Chondrocyte (in vitro differentiated cells): Measurements from ENCODE around the gene MAD2L1. TPM values are rescaled to one million over a fixed set of nuclear protein-coding genes. Genes with fewer than 3 reads are reported as not detected.

Source experiments
- DNase-seq: peaks from one replicate; pipeline ENCODE4 v3.0.0; 2021; ENCODE audit warnings: mixed read lengths, low spot score
- H3K27ac Mint-ChIP-seq: one replicate; pipeline ENCODE4 v1.8.0; 2021; ENCODE audit warnings: mild to moderate bottlenecking, moderate library complexity, mixed read lengths; ENCODE audit not compliant: unreplicated experiment
- H3K27me3 Mint-ChIP-seq: 2 replicates; pipeline ENCODE4 v1.8.0; 2021; ENCODE audit warnings: low read depth, mixed read lengths
- H3K36me3 Mint-ChIP-seq: 2 replicates; pipeline ENCODE4 v1.8.0; 2021; ENCODE audit warnings: low read depth, mixed read lengths
- H3K4me1 Mint-ChIP-seq: 2 replicates; pipeline ENCODE4 v1.8.0; 2021; ENCODE audit warnings: low read depth, mild to moderate bottlenecking, mixed read lengths
- H3K4me3 Mint-ChIP-seq: one replicate; pipeline ENCODE4 v1.8.0; 2021; ENCODE audit warnings: mild to moderate bottlenecking, moderate library complexity, mixed read lengths; ENCODE audit not compliant: unreplicated experiment
- H3K9me3 Mint-ChIP-seq: 2 replicates; pipeline ENCODE4 v1.8.0; 2021; ENCODE audit warnings: low read depth, mixed read lengths
- total RNA-seq: library from RNA; stranded (reverse); gene quantifications from 3 replicates; pipeline ENCODE4 v1.2.1, GENCODE V29; 2021
- TF ChIP-seq, protein P1 (sequence below): fragments of 200-600 bp; sonication (generic); IDR thresholded peaks from 2 replicates; pipeline ENCODE4 v1.5.0; 2021; ENCODE audit warnings: antibody characterized with exemption, mild to moderate bottlenecking, moderate library complexity

MAD2L1 gene
- total RNA-seq, 1 donor from 2014 or later: 7.7 TPM

DNA sequence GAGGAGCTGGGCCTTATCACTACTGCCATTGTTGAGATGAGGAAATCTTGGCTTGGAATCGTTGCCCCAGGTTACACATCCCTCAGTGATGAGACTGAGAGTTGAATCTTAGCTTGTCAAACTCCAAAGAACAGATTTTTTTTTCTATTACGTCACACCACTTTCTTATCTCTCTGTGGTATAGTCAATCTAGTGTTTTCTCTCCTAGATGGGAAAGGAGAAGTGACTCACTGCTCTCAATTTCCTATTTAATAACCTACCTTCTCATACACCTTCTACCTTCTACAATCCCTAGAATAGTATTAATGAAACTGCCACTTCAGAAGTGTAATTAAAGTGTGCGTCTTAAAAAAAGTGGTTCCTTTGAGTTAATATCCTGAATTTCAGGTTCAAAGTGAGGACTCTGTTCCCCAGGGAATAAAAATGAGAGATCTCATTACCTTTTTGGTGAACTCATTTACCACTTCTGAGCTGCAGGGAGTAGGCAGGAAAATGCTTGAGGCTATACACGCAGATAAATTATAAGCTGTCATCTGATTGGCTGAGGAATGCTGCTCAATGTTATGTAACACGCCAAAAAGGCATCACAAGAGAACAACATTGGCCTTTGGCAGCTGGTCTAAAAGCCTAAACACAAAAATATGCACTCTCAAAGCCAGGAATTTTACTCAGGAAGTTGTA, 59.3 kb downstream of the MAD2L1 start:
- TF ChIP-seq, protein P1, sequence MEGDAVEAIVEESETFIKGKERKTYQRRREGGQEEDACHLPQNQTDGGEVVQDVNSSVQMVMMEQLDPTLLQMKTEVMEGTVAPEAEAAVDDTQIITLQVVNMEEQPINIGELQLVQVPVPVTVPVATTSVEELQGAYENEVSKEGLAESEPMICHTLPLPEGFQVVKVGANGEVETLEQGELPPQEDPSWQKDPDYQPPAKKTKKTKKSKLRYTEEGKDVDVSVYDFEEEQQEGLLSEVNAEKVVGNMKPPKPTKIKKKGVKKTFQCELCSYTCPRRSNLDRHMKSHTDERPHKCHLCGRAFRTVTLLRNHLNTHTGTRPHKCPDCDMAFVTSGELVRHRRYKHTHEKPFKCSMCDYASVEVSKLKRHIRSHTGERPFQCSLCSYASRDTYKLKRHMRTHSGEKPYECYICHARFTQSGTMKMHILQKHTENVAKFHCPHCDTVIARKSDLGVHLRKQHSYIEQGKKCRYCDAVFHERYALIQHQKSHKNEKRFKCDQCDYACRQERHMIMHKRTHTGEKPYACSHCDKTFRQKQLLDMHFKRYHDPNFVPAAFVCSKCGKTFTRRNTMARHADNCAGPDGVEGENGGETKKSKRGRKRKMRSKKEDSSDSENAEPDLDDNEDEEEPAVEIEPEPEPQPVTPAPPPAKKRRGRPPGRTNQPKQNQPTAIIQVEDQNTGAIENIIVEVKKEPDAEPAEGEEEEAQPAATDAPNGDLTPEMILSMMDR: no peak
- DNase-seq: no peak
- peaks cover 5% of the 10 kb centered on the region for H3K9me3 Mint-ChIP-seq

More for the DNA sequence above, 59.3 kb downstream of the MAD2L1 start:
- Mint-ChIP-seq H3K27me3 (no peaks in the 10 kb centered on the region), H3K4me1 (peaks cover 5% of the 10 kb centered on the region), H3K36me3 (peaks cover 2% of the 10 kb centered on the region), H3K27ac (no peak overlapping the region), H3K4me3 (no peak overlapping the region)
